Neural crest cell (in vitro differentiated cells): ENCODE results near the gene ATRX. TPM values are rescaled to one million over a fixed set of nuclear protein-coding genes. Genes with fewer than 3 reads are reported as not detected.
A peak's percentile ranks its signal among the peaks of the same experiment; 100 is the strongest.
"Not testable (repeated sequence)": the region's sequence is repeated elsewhere in the genome, so short reads cannot be mapped to it uniquely, and the experiment has no call there.

Experiments
- DNase-seq: peaks from one replicate; pipeline ENCODE4 v3.0.0; 2021; ENCODE audit warnings: low read depth, mixed read lengths, low spot score
- H3K27ac Mint-ChIP-seq: one replicate; pipeline ENCODE4 v1.8.0; 2021; ENCODE audit warnings: mild to moderate bottlenecking, mixed read lengths; ENCODE audit not compliant: unreplicated experiment
- H3K27me3 Mint-ChIP-seq: 2 replicates; pipeline ENCODE4 v1.8.0; 2021; ENCODE audit warnings: low read depth, mild to moderate bottlenecking, mixed read lengths
- H3K36me3 Mint-ChIP-seq: 2 replicates; pipeline ENCODE4 v1.8.0; 2021; ENCODE audit warnings: low read depth, mild to moderate bottlenecking, mixed read lengths
- H3K4me1 Mint-ChIP-seq: 2 replicates; pipeline ENCODE4 v1.8.0; 2021; ENCODE audit warnings: mixed read lengths
- H3K4me3 Mint-ChIP-seq: one replicate; pipeline ENCODE4 v1.8.0; 2021; ENCODE audit warnings: mild to moderate bottlenecking, mixed read lengths
- H3K9me3 Mint-ChIP-seq: 2 replicates; pipeline ENCODE4 v1.8.0; 2021; ENCODE audit warnings: mixed read lengths
- total RNA-seq: library from RNA; stranded (reverse); gene quantifications from 2 replicates; pipeline ENCODE4 v1.2.1, GENCODE V29; 2021
- TF ChIP-seq, protein P1 (sequence below): fragments of 200-600 bp; sonication (generic); conservative IDR thresholded peaks from 2 replicates; pipeline ENCODE4 v1.5.0; 2021; ENCODE audit warnings: antibody characterized with exemption, mild to moderate bottlenecking

Gene ATRX
- total RNA-seq, 1 donor from 2014 or later, result 110 TPM

DNA sequence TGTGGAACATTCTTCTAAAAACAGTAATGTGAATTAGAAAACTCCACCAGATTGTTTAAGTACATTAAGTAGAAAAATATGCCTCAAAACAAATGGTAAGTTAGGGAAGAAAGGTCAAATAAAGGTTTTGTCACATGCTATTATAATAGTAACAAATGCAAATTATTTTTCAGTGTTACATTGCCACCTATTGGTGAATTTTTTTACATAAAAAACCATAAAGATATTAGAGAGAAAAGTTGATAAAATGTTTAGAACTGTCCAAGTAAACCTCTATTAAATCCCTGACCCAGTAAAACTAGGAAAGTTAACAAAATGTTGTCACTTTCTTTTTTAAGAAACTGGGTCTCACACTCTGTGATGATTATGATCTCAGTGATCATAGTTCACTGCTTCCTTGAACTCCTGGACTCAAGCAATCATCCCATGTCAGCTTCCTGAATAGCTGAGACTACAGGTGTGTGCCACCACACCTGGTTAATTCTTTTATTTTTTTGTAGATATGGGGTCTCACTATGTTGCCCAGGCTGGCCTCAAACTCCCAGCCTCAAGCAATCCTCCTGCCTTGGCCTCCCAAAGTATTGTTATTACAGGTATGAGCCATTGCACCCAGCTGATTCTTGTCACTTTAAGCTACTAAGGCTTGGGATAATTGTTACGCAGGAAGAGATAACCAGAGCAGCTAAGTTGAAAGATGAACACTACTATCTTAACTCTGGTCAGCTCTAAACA, 157.6 kb downstream of the ATRX start:
- no peak overlapping the region for H3K4me3 Mint-ChIP-seq
- peaks cover 9% of the 10 kb centered on the region for H3K9me3 Mint-ChIP-seq
- no peak for DNase-seq
- no peaks in the 10 kb centered on the region for H3K27me3 Mint-ChIP-seq
- TF ChIP-seq, protein P1, sequence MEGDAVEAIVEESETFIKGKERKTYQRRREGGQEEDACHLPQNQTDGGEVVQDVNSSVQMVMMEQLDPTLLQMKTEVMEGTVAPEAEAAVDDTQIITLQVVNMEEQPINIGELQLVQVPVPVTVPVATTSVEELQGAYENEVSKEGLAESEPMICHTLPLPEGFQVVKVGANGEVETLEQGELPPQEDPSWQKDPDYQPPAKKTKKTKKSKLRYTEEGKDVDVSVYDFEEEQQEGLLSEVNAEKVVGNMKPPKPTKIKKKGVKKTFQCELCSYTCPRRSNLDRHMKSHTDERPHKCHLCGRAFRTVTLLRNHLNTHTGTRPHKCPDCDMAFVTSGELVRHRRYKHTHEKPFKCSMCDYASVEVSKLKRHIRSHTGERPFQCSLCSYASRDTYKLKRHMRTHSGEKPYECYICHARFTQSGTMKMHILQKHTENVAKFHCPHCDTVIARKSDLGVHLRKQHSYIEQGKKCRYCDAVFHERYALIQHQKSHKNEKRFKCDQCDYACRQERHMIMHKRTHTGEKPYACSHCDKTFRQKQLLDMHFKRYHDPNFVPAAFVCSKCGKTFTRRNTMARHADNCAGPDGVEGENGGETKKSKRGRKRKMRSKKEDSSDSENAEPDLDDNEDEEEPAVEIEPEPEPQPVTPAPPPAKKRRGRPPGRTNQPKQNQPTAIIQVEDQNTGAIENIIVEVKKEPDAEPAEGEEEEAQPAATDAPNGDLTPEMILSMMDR, result peak; percentile 33
- no peak overlapping the region for H3K27ac Mint-ChIP-seq
- H3K4me1 Mint-ChIP-seq, result peaks cover 4% of the 10 kb centered on the region
- peaks cover 23% of the 10 kb centered on the region for H3K36me3 Mint-ChIP-seq

DNA sequence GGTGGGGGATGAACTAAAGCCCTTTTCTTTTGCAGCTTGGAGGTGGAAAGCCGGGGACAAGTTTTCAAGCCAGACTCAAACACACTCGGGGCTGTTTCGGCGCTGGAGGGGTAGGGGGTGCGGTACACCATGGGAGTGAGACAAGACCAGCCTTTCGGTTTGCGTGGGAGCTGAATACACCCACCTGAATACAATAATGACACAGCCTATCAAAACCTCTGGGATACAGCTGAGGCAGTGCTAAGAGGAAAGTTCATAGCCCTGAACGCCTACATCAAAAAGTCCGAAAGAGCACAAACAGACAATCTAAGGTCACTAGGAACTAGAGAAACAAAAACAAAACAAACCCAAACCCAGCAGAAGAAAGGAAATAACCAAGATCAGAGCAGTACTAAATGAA, 163.3 kb downstream of the ATRX start:
- Mint-ChIP-seq H3K27me3 (no peaks in the 10 kb centered on the region), H3K27ac (peak overlapping the region; percentile 12), H3K36me3 (peaks cover 23% of the 10 kb centered on the region), H3K4me3 (no peak overlapping the region), H3K4me1 (peaks cover 13% of the 10 kb centered on the region), H3K9me3 (peaks cover 6% of the 10 kb centered on the region)
- TF ChIP-seq, protein P1, result no peak
- DNase-seq, result no peak

DNA sequence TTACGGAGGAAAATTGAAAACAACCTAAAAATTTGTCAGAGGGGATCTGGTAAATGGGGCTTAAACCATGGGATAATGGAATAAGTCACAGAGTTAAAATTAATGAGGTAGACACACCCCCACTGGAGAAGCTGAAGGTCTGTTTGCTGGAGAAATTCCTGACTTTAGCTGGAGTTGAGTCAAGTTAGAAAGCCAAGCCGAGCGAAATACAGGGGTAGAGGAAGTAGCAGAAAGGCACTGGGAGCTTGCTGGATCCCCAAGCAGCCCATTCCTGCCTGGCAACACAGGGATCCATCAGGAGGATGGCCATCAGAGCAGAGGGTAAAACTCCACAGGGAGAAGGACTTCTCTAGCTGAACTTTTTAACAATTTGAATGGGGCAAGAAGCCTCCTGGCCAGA, 163.8 kb downstream of the ATRX start:
- TF ChIP-seq, protein P1, result no peak
- H3K9me3 Mint-ChIP-seq, result peaks cover 6% of the 10 kb centered on the region
- no peaks in the 10 kb centered on the region for H3K27me3 Mint-ChIP-seq
- no peak overlapping the region for H3K27ac Mint-ChIP-seq
- no peak for DNase-seq
- no peak overlapping the region for H3K4me3 Mint-ChIP-seq
- H3K36me3 Mint-ChIP-seq, result peaks cover 23% of the 10 kb centered on the region
- peaks cover 13% of the 10 kb centered on the region for H3K4me1 Mint-ChIP-seq

DNA sequence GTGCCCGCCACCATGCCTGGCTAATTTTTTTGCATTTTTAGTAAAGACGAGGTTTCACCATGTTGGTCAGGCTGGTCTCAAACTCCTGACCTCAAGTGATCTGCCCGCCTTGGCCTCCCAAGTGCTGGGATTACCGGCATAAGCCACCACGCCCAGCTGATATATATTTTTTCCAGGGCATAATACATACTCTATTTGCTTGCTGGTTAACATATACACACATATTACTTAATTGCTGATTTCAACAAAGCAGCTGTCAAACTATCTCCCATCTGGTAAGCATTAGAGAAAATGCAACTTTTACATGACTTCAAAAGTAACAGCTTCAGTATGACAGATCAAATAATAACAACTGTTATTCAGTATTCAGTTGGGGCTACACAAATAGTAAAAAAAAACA, 164.6 kb downstream of the ATRX start:
- H3K27me3 Mint-ChIP-seq, H3K27ac Mint-ChIP-seq, DNase-seq, H3K4me3 Mint-ChIP-seq, H3K9me3 Mint-ChIP-seq: not testable (repeated sequence)
- H3K36me3 Mint-ChIP-seq, result peaks cover 23% of the 10 kb centered on the region
- H3K4me1 Mint-ChIP-seq, result peaks cover 13% of the 10 kb centered on the region

DNA sequence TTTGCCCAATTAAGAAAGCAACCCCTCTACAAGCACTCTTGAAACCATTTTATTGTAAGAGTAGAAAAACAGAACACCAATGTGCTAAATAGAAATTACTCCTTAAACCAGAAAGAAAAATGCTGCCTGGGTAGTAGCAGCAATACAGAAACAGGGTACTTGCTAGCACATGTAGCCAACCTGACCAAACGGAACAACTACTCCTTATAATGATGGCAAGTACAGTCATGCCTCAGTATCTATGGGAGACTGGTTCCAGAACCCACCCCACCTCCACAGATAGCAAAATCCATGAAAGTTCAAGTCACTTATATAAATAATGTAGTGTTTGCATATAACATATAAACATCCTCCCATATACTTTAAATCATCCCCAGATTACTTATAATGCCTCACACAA, 168.8 kb downstream of the ATRX start:
- TF ChIP-seq, protein P1, result no peak
- no peaks in the 10 kb centered on the region for H3K27me3 Mint-ChIP-seq
- H3K9me3 Mint-ChIP-seq, result no peaks in the 10 kb centered on the region
- H3K4me1 Mint-ChIP-seq, result no peaks in the 10 kb centered on the region
- no peak for DNase-seq
- peaks cover 7% of the 10 kb centered on the region for H3K36me3 Mint-ChIP-seq
- H3K4me3 Mint-ChIP-seq, result no peak overlapping the region
- H3K27ac Mint-ChIP-seq, result no peak overlapping the region

DNA sequence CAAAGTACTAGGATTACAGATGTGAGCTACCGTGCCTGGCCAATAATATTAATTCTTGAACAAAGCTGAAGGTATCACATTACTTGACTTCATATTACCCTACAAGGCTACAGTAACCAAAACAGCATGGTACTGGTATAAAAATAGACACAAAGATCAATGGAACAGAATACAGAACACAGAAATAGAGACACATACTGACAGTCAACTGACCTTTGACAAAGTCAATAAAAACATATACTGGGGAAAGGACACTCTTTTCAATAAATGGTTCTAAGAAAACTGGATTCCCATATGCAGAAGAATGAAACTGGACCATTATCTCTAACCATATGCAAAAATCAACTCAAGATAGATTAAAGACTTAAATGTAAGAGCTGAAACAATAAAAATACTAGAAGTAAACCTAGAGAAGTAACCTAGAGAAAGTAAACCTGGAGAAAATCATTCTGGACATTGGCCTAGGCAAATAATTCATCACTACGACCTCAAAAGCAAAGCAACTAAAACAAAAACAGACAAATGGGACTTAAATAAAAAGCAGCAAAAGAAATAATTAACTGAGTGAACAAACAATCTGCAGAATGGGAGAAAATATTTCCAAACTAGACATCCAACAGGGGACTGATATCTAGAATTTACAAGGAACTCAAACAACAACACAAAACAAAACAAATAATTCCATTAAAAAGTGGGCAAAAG, 182.2 kb downstream of the ATRX start:
- Mint-ChIP-seq H3K9me3 (peaks cover 6% of the 10 kb centered on the region), H3K27ac (no peak overlapping the region), H3K4me1 (no peaks in the 10 kb centered on the region), H3K27me3 (no peaks in the 10 kb centered on the region), H3K4me3 (no peak overlapping the region), H3K36me3 (peaks cover 33% of the 10 kb centered on the region)
- TF ChIP-seq, protein P1, result no peak
- no peak for DNase-seq
